ENCODE measurements around the gene POLR3C. TPM values are rescaled to one million over a fixed set of nuclear protein-coding genes. Genes with fewer than 3 reads are reported as not detected.

The POLR3C gene
- total RNA-seq, 1 experiment from 2014 or later = 35.1 TPM

- POLR2A ChIA-PET = no interaction called here
- in situ Hi-C loops (cut with HindIII; ENCODE audit: low pct_unique_long_range_greater_than_20kb, low sequenced_read_pairs) = no loop called here
These were observed 63.6 kb downstream of the POLR3C start for GRCh38 chr1:145887631-145888030.

GRCh38 chr1:145889722-145890121, 65.7 kb downstream of the POLR3C start:
- no peak for ATAC-seq
- intact Hi-C loops (cut with micrococcal nuclease; ENCODE audit: unreplicated experiment) = loop anchor here (5.0 kb wide), 2 partner anchors 73 to 123 kb away; partner anchors contain the start of genes ANKRD34A and POLR3GL
- Histone ChIP-seq H3K27me3 (ENCODE audit: control insufficient read depth, insufficient read depth, low read length) (peaks cover 3% of the 10 kb centered on the region; the same call in 1 of the 2 replicates), H3K4me1 (ENCODE audit: control insufficient read depth, insufficient read depth, low read length) (peaks cover 29% of the 10 kb centered on the region), H3K4me3 (ENCODE audit: low read depth in 2 of 2, low read length in 2 of 2) (no peak overlapping the region), H3K36me3 (ENCODE audit: control insufficient read depth, insufficient read depth, low read length) (no peaks in the 10 kb centered on the region), H3K27ac (ENCODE audit: low read length) (peak overlapping the region; percentile 12; the same call in 1 of the 2 replicates), H3K9me3 (ENCODE audit: control insufficient read depth, insufficient read depth, low read depth, low read length) (no peaks in the 10 kb centered on the region)
- no peak for TF ChIP-seq SIN3A (IDR thresholded peaks at IDR 0.05; ENCODE audit: borderline replicate concordance, insufficient read depth, low read depth, low read length)
- no peak for TF ChIP-seq CTCF (IDR thresholded peaks at IDR 0.05)
- TF ChIP-seq REST (IDR thresholded peaks at IDR 0.05; ENCODE audit: insufficient read depth in 1 of 2, low read depth in 2 of 2, low read length in 1 of 2) = no peak
- no peak for TF ChIP-seq TCF7L2 (IDR thresholded peaks at IDR 0.05; ENCODE audit: low read depth, low read length)
- TF ChIP-seq POLR2AphosphoS5 (IDR thresholded peaks at IDR 0.05; ENCODE audit: low read depth, low read length) = no peak
- ChIA-PET POLR2A (no interaction called here), CTCF (interaction anchor here (0.8 kb wide), 1 partner anchor 43 kb away, joined by 4 read pairs; no protein-coding TSS in a partner anchor)
- no peak for DNase-seq (ENCODE audit: low read depth, low spot score)
- no TSS peak for BruUV-seq (replicated peaks)
- in situ Hi-C loops (cut with HindIII; ENCODE audit: low pct_unique_long_range_greater_than_20kb, low sequenced_read_pairs) = no loop called here

More at GRCh38 chr1:145887631-145888030, 63.6 kb downstream of the POLR3C start:
- TF ChIP-seq POLR2AphosphoS5 (IDR thresholded peaks at IDR 0.05; ENCODE audit: low read depth, low read length) (no peak), SIN3A (IDR thresholded peaks at IDR 0.05; ENCODE audit: borderline replicate concordance, insufficient read depth, low read depth, low read length) (no peak), TCF7L2 (IDR thresholded peaks at IDR 0.05; ENCODE audit: low read depth, low read length) (no peak), REST (IDR thresholded peaks at IDR 0.05; ENCODE audit: insufficient read depth in 1 of 2, low read depth in 2 of 2, low read length in 1 of 2) (no peak), CTCF (IDR thresholded peaks at IDR 0.05) (no peak)
- DNase-seq (ENCODE audit: low read depth, low spot score) (no peak), ATAC-seq (no peak)
- Histone ChIP-seq H3K4me1 (ENCODE audit: control insufficient read depth, insufficient read depth, low read length) (peaks cover 20% of the 10 kb centered on the region), H3K27me3 (ENCODE audit: control insufficient read depth, insufficient read depth, low read length) (peaks cover 12% of the 10 kb centered on the region), H3K9me3 (ENCODE audit: control insufficient read depth, insufficient read depth, low read depth, low read length) (no peaks in the 10 kb centered on the region), H3K27ac (ENCODE audit: low read length) (no peak overlapping the region), H3K36me3 (ENCODE audit: control insufficient read depth, insufficient read depth, low read length) (no peaks in the 10 kb centered on the region), H3K4me3 (ENCODE audit: low read depth in 2 of 2, low read length in 2 of 2) (no peak overlapping the region)
- intact Hi-C loops (cut with micrococcal nuclease; ENCODE audit: unreplicated experiment) = no loop called here
- no TSS peak for BruUV-seq (replicated peaks)
- CTCF ChIA-PET = no interaction called here
